SHP77 (cell line): ENCODE results near the gene CD180.

ENCODE experiments used
- DNase-seq, 2 experiments: peaks; one replicate each; lab custom pipeline; 2025; lab: John Stamatoyannopoulos, UW

The CD180 gene

GRCh38 chr5:67211926-67212325 lies 15.3 kb upstream of the CD180 start:
- no peak for DNase-seq

DNA sequence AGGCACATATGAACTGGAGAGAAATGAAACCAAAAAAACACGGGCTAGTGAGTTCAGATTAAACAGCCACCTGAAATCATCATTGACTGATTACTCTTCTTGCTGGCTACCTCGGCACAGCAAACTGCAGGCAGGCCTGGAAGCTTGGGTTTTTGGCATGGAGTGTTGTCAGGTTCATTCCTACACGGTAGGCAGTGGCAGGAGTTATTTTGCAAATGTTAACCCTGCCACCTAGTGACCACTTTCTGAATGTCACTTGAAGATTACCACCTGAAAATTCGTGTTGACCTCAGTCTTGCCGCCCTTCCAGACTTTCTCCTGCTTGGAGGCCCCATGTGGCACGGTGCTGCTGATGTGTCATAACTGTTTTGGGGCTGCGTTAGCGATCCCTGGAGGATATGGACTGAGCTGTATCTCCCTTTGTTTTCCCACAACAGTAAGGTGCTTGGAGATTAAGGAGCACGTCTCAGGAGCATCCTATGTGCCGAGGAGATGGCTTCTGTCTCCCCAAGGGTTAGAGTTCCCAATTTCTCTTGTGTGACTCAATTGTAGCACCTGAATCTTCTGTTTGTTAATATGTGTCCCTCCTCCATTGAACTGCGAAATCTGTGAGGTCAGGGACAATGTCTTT lies 12.7 kb upstream of the CD180 start:
- DNase-seq: peak; percentile 75 to 79

- DNase-seq: no peak
Measured at GRCh38 chr5:67208403-67208802, 11.8 kb upstream of the CD180 start.

DNA sequence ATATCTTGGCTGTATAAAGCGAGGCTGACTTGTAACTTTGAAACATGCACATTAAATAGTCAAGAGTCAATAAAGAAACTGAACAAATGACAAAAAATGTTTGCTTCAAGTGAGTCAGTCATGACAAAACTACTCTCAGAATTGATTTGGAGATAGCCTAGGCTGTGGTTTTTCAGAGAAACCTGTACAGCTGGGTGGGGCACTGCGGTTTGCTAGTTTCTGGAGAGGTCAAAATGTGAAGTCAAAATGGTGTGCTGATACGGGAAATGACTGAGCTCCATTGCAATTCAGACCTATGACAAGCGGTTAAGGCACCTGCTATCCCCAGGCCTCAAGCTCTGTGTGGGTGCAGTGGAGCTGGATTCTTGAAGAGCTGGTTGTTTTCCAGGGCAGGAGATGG lies 10.3 kb upstream of the CD180 start:
- DNase-seq: no peak

GRCh38 chr5:67206461-67206860 lies 9.9 kb upstream of the CD180 start:
- no peak for DNase-seq

- DNase-seq: no peak
Measured at GRCh38 chr5:67205981-67206380, 9.4 kb upstream of the CD180 start.

DNA sequence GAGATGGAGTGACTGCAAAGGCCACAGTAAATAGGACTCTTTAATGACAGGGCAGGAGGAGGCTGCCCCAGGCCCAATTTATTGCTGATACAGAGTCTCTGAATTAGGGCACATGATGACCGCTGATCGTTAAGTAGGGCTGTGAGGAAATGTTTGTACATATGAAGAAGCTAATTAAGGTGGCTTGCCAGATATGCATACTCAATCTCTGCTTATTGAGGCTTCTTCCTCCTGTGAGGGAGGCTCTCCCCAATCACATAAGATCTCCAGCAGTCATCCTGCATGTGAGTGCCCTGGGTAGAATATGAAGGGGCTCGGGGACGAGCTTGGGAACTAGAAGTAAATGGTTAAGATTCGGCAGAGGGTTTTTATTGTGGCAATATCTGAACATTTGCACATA lies 8.2 kb upstream of the CD180 start:
- no peak for DNase-seq

- DNase-seq: no peak
Measured at GRCh38 chr5:67203701-67204074, 7.1 kb upstream of the CD180 start.

- DNase-seq: no peak
Measured at GRCh38 chr5:67202828-67203227, 6.2 kb upstream of the CD180 start.

DNA sequence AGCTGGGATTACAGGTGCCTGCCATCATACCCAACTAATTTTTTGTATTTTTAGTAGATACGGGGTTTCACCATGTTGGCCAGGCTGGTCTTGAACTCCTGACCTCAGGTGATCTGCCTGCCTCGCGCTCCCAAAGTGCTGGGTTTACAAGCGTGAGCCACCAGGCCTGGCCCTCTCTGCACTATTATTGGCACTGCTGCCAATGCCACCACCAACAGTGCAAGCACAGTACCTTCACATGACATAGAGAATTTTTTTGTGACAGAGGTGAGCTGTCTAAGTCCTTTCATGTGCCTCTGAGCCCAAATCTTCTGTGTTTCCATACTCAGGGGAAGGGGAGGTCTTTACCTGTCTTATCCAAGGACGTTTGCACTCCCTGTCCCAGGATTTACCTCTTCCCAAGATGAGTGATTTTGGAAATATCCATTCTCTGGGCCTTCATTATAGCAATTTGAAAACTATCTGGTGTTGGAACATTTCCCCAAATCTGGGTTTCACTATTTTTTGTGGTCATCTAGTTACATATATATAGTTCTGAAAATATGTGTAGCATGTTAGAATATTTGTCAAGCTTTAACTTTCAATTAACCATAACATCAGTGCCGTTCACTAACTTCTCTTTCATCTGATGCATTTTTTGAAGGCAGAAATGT lies 5.4 kb upstream of the CD180 start:
- no peak for DNase-seq

- DNase-seq: no peak
Measured at GRCh38 chr5:67200809-67201562, 4.4 kb upstream of the CD180 start.

DNA sequence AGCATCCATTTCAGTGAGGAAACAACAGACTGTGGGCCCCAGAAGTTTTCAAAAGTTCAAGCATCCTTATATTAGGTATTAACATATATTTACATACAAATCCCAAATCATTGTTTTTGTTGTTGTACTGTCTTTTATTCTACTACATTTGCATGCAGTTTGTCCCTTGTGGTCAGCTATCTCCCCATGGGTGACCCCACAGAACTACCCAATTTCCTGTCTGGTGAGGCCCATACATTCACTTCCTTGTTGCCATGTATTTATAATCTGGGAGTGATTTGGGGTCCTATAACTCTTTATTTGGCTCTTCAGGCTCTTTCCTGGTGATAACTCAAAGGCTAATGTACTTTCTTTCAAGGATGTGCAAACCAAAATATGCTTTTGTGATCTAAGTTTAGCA lies 3.3 kb upstream of the CD180 start:
- DNase-seq: no peak

DNA sequence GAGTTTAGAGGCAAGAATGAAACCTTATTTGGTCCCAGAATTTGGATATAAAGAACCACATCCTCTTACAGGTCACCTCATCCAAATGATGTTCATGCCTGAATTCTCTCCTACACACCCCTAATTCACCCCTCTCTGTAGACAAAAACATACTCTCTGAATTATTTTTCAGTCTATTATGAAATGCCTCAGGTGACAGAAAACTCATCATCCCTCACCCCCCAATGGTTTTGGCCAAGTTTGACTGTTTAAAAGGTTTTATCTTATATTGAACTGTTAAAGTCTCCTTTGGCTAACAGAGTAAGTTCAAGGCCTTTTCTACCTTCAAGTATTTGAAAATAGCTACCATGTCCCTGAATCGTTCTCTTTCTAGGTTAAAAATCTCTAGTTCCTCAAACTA lies 2.3 kb upstream of the CD180 start:
- DNase-seq: no peak

DNA sequence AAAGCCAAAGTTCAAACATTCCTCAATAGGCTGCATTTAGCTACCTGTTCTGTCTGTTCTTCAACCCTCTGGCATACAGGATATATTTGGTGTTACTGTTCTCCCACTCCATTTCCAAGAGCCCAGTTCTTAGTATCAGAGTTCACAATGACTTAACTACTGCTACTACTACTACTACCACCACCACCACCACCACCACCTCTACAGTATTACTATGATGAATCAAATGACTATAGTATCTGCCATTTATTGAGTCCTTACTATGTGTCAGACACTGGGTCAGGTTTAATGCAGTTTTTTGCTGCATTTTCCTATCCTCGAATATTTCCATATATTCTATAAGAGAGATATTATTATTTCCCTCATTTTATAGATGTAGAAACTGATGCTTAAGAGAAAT lies 937 bp upstream of the CD180 start:
- no peak for DNase-seq

DNA sequence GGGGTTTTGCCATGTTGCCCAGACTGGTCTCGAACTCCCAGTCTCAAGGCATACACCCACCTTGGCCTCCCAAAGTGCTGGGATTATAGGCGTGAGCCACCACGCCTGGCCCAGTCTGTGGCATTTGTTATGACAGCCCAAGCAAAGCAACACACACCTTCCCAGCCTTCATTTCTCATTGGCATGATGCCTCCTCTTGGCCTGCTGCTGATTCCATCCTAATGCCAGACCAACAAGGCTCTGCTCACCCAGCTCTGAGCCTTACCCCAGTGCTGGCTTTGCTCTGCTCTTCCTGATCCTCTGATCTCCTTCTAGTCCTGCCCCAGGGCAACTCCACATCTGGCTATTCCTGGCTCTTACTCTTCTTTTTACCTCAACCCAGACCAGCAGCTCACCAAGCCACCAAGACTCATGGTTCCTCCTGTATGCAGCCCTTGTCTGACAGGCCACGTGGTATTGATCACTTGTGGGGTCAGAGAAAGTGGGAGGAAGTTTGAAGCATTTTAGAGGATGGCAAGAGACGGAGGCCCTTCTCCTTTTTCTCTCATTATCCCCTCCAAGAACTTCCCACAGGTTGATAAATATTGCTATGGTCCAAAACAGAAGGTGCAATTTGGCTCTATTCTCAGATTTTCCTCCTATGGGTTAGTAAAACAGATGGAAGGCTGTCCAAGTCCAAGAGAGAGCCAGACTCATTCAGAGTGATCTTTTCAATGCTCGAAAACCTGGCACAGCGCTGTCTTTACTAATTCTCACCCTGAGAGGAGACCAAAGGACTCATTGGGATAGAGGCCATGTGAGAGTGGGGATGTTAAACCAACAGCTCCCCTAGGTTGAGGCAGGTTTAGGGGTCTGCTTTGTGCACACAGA lies 958 bp downstream of the CD180 start:
- DNase-seq: no peak

DNA sequence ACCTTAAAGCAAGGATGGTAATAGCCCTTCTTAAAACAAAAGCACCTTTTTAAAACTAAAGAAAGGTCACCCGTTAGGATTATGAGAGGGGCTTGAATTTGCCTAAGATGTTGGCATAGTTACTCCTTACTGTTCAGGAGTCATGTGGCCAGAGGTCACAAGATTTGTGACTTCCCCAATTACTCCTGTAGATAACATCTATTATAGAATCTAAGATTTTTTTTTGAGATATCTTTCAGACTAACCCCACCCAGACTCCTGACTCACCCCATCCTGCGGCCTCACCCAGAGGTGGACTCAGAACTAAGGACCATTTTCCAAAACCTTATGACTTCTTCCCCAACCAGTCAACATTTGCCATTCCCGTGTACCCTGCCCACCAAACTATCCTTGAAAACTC lies 2.4 kb downstream of the CD180 start:
- DNase-seq: no peak

DNA sequence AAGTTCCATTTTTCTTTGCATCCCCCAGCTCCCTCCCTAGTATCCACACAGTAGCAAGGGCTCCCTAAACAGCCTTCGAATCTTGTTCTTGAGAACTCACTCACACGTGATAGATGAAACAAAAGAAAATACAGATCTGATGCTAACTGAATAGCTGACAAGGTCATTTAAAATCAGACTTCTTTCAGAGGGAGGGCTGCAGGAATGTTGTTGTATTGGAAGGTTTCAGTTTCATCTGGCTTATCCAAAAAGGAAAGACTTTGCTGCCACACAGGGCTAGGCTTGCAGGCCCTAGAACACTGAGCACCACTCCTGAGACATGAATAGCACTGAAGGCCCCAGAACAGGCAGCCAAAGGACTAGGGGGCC lies 3.2 kb downstream of the CD180 start:
- DNase-seq: no peak

- no peak for DNase-seq
Measured at GRCh38 chr5:67192719-67193438, 3.7 kb downstream of the CD180 start.

- no peak for DNase-seq
Measured at GRCh38 chr5:67190861-67191260, 5.7 kb downstream of the CD180 start.

GRCh38 chr5:67190410-67190809 lies 6.2 kb downstream of the CD180 start:
- DNase-seq: no peak

DNA sequence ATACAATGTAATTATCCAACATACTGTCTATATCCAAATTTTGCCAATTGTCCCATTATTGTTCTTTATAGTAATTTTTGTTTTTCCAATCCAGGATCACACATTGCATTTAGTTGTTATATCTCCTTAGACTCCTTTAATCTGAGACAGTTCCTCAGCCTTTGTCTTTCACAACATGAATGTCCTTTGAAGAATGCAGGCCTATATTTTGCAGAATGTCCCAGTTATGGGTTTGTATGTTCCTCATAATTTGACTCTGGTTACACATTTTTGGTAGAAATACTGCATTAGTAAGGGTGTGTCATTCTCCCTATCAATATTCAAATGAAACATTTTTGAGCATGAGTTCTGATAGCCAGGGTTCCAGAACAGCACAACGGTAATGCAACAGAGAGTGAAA lies 6.7 kb downstream of the CD180 start:
- no peak for DNase-seq

- no peak for DNase-seq
Measured at GRCh38 chr5:67189079-67189354, 7.6 kb downstream of the CD180 start.
